H9 (cell line): ENCODE measurements around the gene DTX2. TPM values are rescaled to one million over a fixed set of nuclear protein-coding genes. Genes with fewer than 3 reads are reported as not detected.
"Not testable (repeated sequence)": the region's sequence is repeated elsewhere in the genome, so short reads cannot be mapped to it uniquely, and the experiment has no call there.

ENCODE experiments used
- DNase-seq: peaks from one replicate; pipeline ENCODE4 v3.0.0-alpha.2; 2017
- H2AFZ ChIP-seq: one replicate; pipeline ENCODE4 v1.6.1; 2013; ENCODE audit warnings: mild to moderate bottlenecking, low read length, control low read depth, moderate library complexity
- H2AK5ac ChIP-seq: 2 replicates; pipeline ENCODE4 v1.6.1; 2013; ENCODE audit warnings: low read length, control low read depth, mixed read lengths; ENCODE audit not compliant: insufficient read length
- H2BK120ac ChIP-seq: one replicate; pipeline ENCODE4 v1.6.1; 2013; ENCODE audit warnings: low read depth, mild to moderate bottlenecking, low read length, control low read depth, inconsistent platforms; ENCODE audit not compliant: poor library complexity, severe bottlenecking
- H2BK12ac ChIP-seq: 2 replicates; pipeline ENCODE4 v1.6.1; 2013; ENCODE audit warnings: low read length, control low read depth, mixed read lengths, low read depth; ENCODE audit not compliant: insufficient read length
- H2BK15ac ChIP-seq: 2 replicates; pipeline ENCODE4 v1.6.1; 2013; ENCODE audit warnings: low read depth, low read length, control low read depth
- H2BK20ac ChIP-seq: one replicate; pipeline ENCODE4 v1.6.1; 2013; ENCODE audit warnings: low read depth, mild to moderate bottlenecking, low read length, control low read depth, inconsistent platforms; ENCODE audit not compliant: poor library complexity, severe bottlenecking
- H2BK5ac ChIP-seq: 2 replicates; pipeline ENCODE4 v1.6.1; 2013; ENCODE audit warnings: low read length, control low read depth, mixed read lengths; ENCODE audit not compliant: insufficient read length
- H3K14ac ChIP-seq: 2 replicates; pipeline ENCODE4 v1.6.1; 2013; ENCODE audit warnings: low read length, control low read depth; ENCODE audit not compliant: insufficient read depth
- H3K18ac ChIP-seq: 2 replicates; pipeline ENCODE4 v1.6.1; 2013; ENCODE audit warnings: low read depth, mild to moderate bottlenecking, mixed read lengths, low read length, control low read depth; ENCODE audit not compliant: insufficient read length
- H3K23ac ChIP-seq: 2 replicates; pipeline ENCODE4 v1.6.1; 2013; ENCODE audit warnings: low read length, control low read depth, mixed read lengths, low read depth; ENCODE audit not compliant: insufficient read length
- H3K23me2 ChIP-seq: 2 replicates; pipeline ENCODE4 v1.6.1; 2013; ENCODE audit warnings: low read depth, mild to moderate bottlenecking, mixed read lengths, low read length, control low read depth; ENCODE audit not compliant: insufficient read length, poor library complexity, severe bottlenecking
- H3K27ac ChIP-seq: 2 replicates; pipeline ENCODE4 v1.5.1; 2013; ENCODE audit warnings: low read length, control low read depth, mixed read lengths, low read depth; ENCODE audit not compliant: insufficient read length
- H3K27me3 ChIP-seq: 2 replicates; pipeline ENCODE4 v1.6.1; 2013; ENCODE audit warnings: low read length, control low read depth, inconsistent platforms; ENCODE audit not compliant: insufficient read depth
- H3K4ac ChIP-seq: 2 replicates; pipeline ENCODE4 v1.6.1; 2013; ENCODE audit warnings: low read depth, mild to moderate bottlenecking, control low read depth, inconsistent platforms, low read length, moderate library complexity
- H3K4me1 ChIP-seq: 2 replicates; pipeline ENCODE4 v1.6.1; 2013; ENCODE audit warnings: low read length, control low read depth, inconsistent platforms; ENCODE audit not compliant: insufficient read depth
- H3K4me2 ChIP-seq: 2 replicates; pipeline ENCODE4 v1.6.1; 2013; ENCODE audit warnings: low read length, control low read depth, mixed read lengths; ENCODE audit not compliant: insufficient read length, insufficient read depth
- H3K56ac ChIP-seq: 2 replicates; pipeline ENCODE4 v1.6.1; 2013; ENCODE audit warnings: low read depth, mild to moderate bottlenecking, mixed read lengths, low read length, control low read depth; ENCODE audit not compliant: insufficient read length
- H3K79me1 ChIP-seq: 2 replicates; pipeline ENCODE4 v1.6.1; 2013; ENCODE audit warnings: low read depth, mild to moderate bottlenecking, moderate library complexity, low read length, control low read depth, inconsistent platforms; ENCODE audit not compliant: insufficient read depth, poor library complexity, severe bottlenecking
- H3K79me2 ChIP-seq: 2 replicates; pipeline ENCODE4 v1.6.1; 2013; ENCODE audit warnings: low read length, control low read depth, inconsistent platforms; ENCODE audit not compliant: insufficient read depth
- H3K9ac ChIP-seq: 2 replicates; pipeline ENCODE4 v1.6.1; 2013; ENCODE audit warnings: low read length, control low read depth, mixed read lengths; ENCODE audit not compliant: insufficient read length; ENCODE audit errors: extremely low read depth
- H3K9me3 ChIP-seq: one replicate; pipeline ENCODE4 v1.6.1; 2013; ENCODE audit warnings: low read depth, low read length, inconsistent platforms; ENCODE audit not compliant: control insufficient read depth
- H3T11ph ChIP-seq: one replicate; pipeline ENCODE4 v1.6.1; 2013; ENCODE audit warnings: mild to moderate bottlenecking, low read length, control low read depth, inconsistent platforms
- H4K20me1 ChIP-seq: one replicate; pipeline ENCODE4 v1.6.1; 2013; ENCODE audit not compliant: control insufficient read depth, insufficient read length, insufficient read depth
- H4K5ac ChIP-seq: 2 replicates; pipeline ENCODE4 v1.6.1; 2013; ENCODE audit warnings: low read depth, mild to moderate bottlenecking, mixed read lengths, low read length, control low read depth; ENCODE audit not compliant: insufficient read length
- H4K8ac ChIP-seq: replicated peaks from 2 replicates; pipeline ENCODE4 v1.6.1; 2013; ENCODE audit warnings: low read length, control low read depth, mixed read lengths, low read depth; ENCODE audit not compliant: insufficient read length
- H4K91ac ChIP-seq: 2 replicates; pipeline ENCODE4 v1.6.1; 2013; ENCODE audit warnings: low read depth, mild to moderate bottlenecking, moderate library complexity, mixed read lengths, low read length, control low read depth; ENCODE audit not compliant: insufficient read length
- H3K27ac Mint-ChIP-seq, 3 experiments: 2 replicates in 2 of 3; 3 replicates in 1 of 3; pipeline ENCODE4 v1.8.0; 2020 to 2021; ENCODE audit warnings: mixed read lengths in 3 of 3, mild to moderate bottlenecking in 1 of 3, moderate library complexity in 1 of 3
- H3K27me3 Mint-ChIP-seq: 2 replicates; pipeline ENCODE4 v1.8.0; 2021; ENCODE audit warnings: low read depth, mild to moderate bottlenecking, moderate library complexity, mixed read lengths
- H3K36me3 Mint-ChIP-seq, 3 experiments: 2 replicates in 2 of 3; 3 replicates in 1 of 3; pipeline ENCODE4 v1.8.0; 2020 to 2021; ENCODE audit warnings: low read depth in 3 of 3, mixed read lengths in 3 of 3; ENCODE audit not compliant: insufficient read depth in 1 of 3
- H3K4me1 Mint-ChIP-seq, 2 experiments: 2 replicates each; pipeline ENCODE4 v1.8.0; 2020; ENCODE audit warnings: mixed read lengths in 2 of 2
- H3K4me3 Mint-ChIP-seq, 2 experiments: 2 replicates in 1 of 2; 3 replicates in 1 of 2; pipeline ENCODE4 v1.8.0; 2020 to 2021; ENCODE audit warnings: mild to moderate bottlenecking in 2 of 2, mixed read lengths in 2 of 2, moderate library complexity in 1 of 2
- H3K9me3 Mint-ChIP-seq, 2 experiments: 2 replicates in 1 of 2; 3 replicates in 1 of 2; pipeline ENCODE4 v1.8.0; 2020; ENCODE audit warnings: mild to moderate bottlenecking in 2 of 2, mixed read lengths in 2 of 2, moderate library complexity in 1 of 2
- WGBS: extraction: QIAGEN DNeasy Blood & Tissue Kit; methylation state at CpG from one replicate; pipeline ENCODE4 v1.1.7; 2013; ENCODE audit warnings: missing lambda C conversion rate, low lambda C conversion rate, mixed read lengths; ENCODE audit not compliant: insufficient read length; ENCODE audit errors: extremely low coverage; 5-methylcytosine and 5-hydroxymethylcytosine counted together
- total RNA-seq: library from RNA; stranded (reverse); gene quantifications from 2 replicates; pipeline ENCODE4 v1.2.1, GENCODE V29; 2021
- TF ChIP-seq, protein P1 (sequence below): fragments of 200-600 bp; sonication (generic); conservative IDR thresholded peaks from 3 replicates; pipeline ENCODE4 v1.8.0; 2021; ENCODE audit warnings: antibody characterized with exemption, mild to moderate bottlenecking

Gene DTX2
- total RNA-seq, 1 experiment from 2014 or later, result 48.8 TPM

DNA sequence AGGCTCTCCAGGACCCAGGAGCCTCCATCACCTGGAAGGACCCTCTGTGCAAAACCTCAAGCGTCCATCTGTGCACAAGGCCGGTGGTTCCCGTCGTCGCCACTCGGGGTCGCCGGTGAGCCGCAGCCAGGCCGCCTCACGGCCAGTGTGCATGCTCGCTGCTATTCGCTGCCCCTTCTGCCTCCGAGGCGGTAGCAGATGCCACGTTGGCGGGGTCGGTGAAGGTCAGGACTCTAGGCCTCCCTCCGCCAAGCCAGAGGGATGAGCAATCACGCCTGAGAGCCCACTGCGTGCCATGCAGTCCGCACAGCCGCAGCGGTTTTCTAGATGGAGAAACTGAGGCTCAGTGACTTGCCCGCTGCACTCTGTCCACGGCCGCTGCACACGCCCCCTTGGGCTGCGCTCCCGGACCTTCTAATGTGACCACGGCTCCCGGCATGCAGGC is 54.5 kb downstream of the DTX2 start:
- H3K18ac ChIP-seq, result no peak overlapping the region
- no peaks in the 10 kb centered on the region for H4K20me1 ChIP-seq
- H3K27me3 ChIP-seq, result no peaks in the 10 kb centered on the region
- no peak overlapping the region for H2BK5ac ChIP-seq
- H3K79me2 ChIP-seq, result no peaks in the 10 kb centered on the region
- no peak for DNase-seq
- no peak overlapping the region for H4K8ac ChIP-seq
- H3K23ac ChIP-seq, result no peak overlapping the region
- no peak overlapping the region for H3K56ac ChIP-seq
- no peaks in the 10 kb centered on the region for H3K79me1 ChIP-seq
- Mint-ChIP-seq H3K36me3 (no peaks in the 10 kb centered on the region), H3K4me3 (no peak overlapping the region), H3K27ac (no peak overlapping the region), H3K9me3 (no peaks in the 10 kb centered on the region), H3K27me3 (no peaks in the 10 kb centered on the region), H3K4me1 (0 out of 4 replicates have a peak, but pooled peaks cover 0 to 3% of the 10 kb centered on the region in 2 experiments)
- no peak overlapping the region for H3K4me2 ChIP-seq
- no peak overlapping the region for H2AFZ ChIP-seq
- H4K5ac ChIP-seq, result no peak overlapping the region
- H3K9ac ChIP-seq, result no peak overlapping the region
- no peak overlapping the region for H2BK120ac ChIP-seq
- H3K4me1 ChIP-seq, result no peaks in the 10 kb centered on the region
- H3K4ac ChIP-seq, result no peak overlapping the region
- H2BK15ac ChIP-seq, result no peak overlapping the region
- H3K23me2 ChIP-seq, result no peaks in the 10 kb centered on the region
- H3K14ac ChIP-seq, result no peak overlapping the region
- TF ChIP-seq, protein P1, sequence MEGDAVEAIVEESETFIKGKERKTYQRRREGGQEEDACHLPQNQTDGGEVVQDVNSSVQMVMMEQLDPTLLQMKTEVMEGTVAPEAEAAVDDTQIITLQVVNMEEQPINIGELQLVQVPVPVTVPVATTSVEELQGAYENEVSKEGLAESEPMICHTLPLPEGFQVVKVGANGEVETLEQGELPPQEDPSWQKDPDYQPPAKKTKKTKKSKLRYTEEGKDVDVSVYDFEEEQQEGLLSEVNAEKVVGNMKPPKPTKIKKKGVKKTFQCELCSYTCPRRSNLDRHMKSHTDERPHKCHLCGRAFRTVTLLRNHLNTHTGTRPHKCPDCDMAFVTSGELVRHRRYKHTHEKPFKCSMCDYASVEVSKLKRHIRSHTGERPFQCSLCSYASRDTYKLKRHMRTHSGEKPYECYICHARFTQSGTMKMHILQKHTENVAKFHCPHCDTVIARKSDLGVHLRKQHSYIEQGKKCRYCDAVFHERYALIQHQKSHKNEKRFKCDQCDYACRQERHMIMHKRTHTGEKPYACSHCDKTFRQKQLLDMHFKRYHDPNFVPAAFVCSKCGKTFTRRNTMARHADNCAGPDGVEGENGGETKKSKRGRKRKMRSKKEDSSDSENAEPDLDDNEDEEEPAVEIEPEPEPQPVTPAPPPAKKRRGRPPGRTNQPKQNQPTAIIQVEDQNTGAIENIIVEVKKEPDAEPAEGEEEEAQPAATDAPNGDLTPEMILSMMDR, result no peak
- H2AK5ac ChIP-seq, result no peak overlapping the region
- H4K91ac ChIP-seq, result no peak overlapping the region
- no peak overlapping the region for H3T11ph ChIP-seq
- no peak overlapping the region for H3K27ac ChIP-seq
- WGBS, result no CpG with 5 or more reads among the region's 32 CpGs
- no peak overlapping the region for H2BK12ac ChIP-seq
- H2BK20ac ChIP-seq, result no peak overlapping the region
- no peaks in the 10 kb centered on the region for H3K9me3 ChIP-seq

DNA sequence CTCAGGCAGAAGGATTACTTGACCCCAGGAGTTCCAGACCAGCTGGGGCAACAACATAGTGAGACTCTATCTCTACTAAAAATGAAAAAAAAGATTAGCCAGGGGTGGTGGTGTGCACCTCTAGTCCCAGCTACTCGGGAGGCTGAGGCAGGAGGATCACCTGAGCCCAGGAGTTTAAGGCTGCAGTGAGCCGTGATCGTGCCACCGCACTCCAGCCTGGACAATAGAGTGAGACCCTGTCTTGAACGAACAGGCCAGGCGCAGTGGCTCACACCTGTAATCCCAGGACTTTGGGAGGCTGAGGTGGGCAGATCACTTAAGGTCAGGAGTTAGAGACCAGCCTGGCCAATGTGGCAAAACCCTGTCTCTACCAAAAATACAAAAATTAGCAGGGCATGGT is 55.4 kb downstream of the DTX2 start:
- H2BK12ac ChIP-seq, H4K5ac ChIP-seq, H4K20me1 ChIP-seq, H3K4me2 ChIP-seq, H3K4ac ChIP-seq, H2BK5ac ChIP-seq, H2AK5ac ChIP-seq, H3K36me3 Mint-ChIP-seq, H2BK120ac ChIP-seq, H3K9me3 Mint-ChIP-seq, H3K4me1 Mint-ChIP-seq, H2BK15ac ChIP-seq, H3K79me1 ChIP-seq, H3K27ac Mint-ChIP-seq, H4K8ac ChIP-seq, H3K79me2 ChIP-seq, H3K18ac ChIP-seq, H3K23ac ChIP-seq, H3K56ac ChIP-seq, H3K4me3 Mint-ChIP-seq, H2BK20ac ChIP-seq, H2AFZ ChIP-seq, H3K23me2 ChIP-seq, H3K9ac ChIP-seq, H3K27me3 ChIP-seq, H3K9me3 ChIP-seq, DNase-seq, H3K27me3 Mint-ChIP-seq, H3T11ph ChIP-seq, H3K4me1 ChIP-seq, H3K14ac ChIP-seq, H3K27ac ChIP-seq, H4K91ac ChIP-seq: not testable (repeated sequence)
- WGBS, result no CpG with 5 or more reads among the region's 6 CpGs
